Measurements from ENCODE around the gene REXO5. TPM values are rescaled to one million over a fixed set of nuclear protein-coding genes. Genes with fewer than 3 reads are reported as not detected.
"Not testable (repeated sequence)": the region's sequence is repeated elsewhere in the genome, so short reads cannot be mapped to it uniquely, and the experiment has no call there.

REXO5 gene
- total and polyA plus RNA-seq, 8 donors, result 2.9 to 16.3 (median 11.9) TPM

GRCh38 chr16:20763461-20764232 lies 42.7 kb upstream of the REXO5 start, which contains the start of gene ACSM3:
TSS of gene ACSM3 (plus strand) at chr16:20764014. CDS start at chr16:20770035, 6,021 bp downstream.
- no peak for TF ChIP-seq CTCF (IDR thresholded peaks at IDR 0.05)
- no peaks in the 10 kb centered on the region for H3K9me3 ChIP-seq
- no peaks in the 10 kb centered on the region for H3K27me3 ChIP-seq
- peaks cover 0 to 3% of the 10 kb centered on the region in 2 donors for H3K4me1 ChIP-seq
- peak in 3 of 4 donors; percentile 55 to 87 (median 81) for DNase-seq
- no peaks in the 10 kb centered on the region for H3K36me3 ChIP-seq
- intact Hi-C loops (cut with DNase I), result no loop called here
- H3K4me3 ChIP-seq, result peak within 1 kb of the TSS; percentile 24 to 41
- H3K27ac ChIP-seq, result peak within 1 kb of the TSS; percentile 81 to 88
- peak; percentile 99 for ATAC-seq

- H3K4me1 ChIP-seq; H3K9me3 ChIP-seq; H3K27me3 ChIP-seq; intact Hi-C loops (cut with DNase I); H3K36me3 ChIP-seq: not testable (repeated sequence)
- ATAC-seq (peak; percentile 63), DNase-seq (peak in 1 of 4 donors; percentile 40)
- Histone ChIP-seq H3K27ac (peak overlapping the region; percentile 81 to 88), H3K4me3 (peak overlapping the region in 1 of 2 donors; percentile 2)
These were observed 41.9 kb upstream of the REXO5 start for GRCh38 chr16:20764448-20764847.

- intact Hi-C loops (cut with DNase I), result no loop called here
- Histone ChIP-seq H3K4me3 (no peak overlapping the region), H3K27ac (no peak overlapping the region), H3K36me3 (no peaks in the 10 kb centered on the region), H3K4me1 (peaks cover 0 to 3% of the 10 kb centered on the region in 2 donors), H3K27me3 (no peaks in the 10 kb centered on the region), H3K9me3 (no peaks in the 10 kb centered on the region)
- ATAC-seq, result no peak
- TF ChIP-seq CTCF (IDR thresholded peaks at IDR 0.05), result no peak
- DNase-seq, result no peak
These were observed 40.6 kb upstream of the REXO5 start for GRCh38 chr16:20765732-20766131.

DNA sequence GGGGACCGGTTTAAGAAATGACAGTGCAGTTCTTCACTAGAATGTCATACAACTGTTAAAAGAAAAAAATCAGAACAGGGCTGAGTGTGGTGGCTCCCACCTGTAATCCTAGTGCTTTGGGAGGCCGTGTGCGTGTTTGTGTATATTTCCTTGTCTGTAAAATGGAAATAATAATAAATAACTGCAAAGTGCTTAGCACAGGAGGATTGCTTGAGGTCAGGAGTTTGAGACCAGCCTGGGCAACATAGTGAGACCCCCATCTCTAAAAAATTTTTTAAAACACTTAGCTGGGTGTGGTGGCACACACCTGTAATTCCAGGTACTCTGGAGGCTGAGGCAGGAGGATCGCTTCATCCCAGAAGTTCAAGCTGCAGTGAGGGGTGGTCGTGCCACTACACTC lies 40.0 kb upstream of the REXO5 start:
- no peaks in the 10 kb centered on the region for H3K36me3 ChIP-seq
- no peaks in the 10 kb centered on the region for H3K9me3 ChIP-seq
- H3K4me3 ChIP-seq, result no peak overlapping the region
- TF ChIP-seq CTCF (IDR thresholded peaks at IDR 0.05), result no peak
- peaks cover 0 to 3% of the 10 kb centered on the region in 2 donors for H3K4me1 ChIP-seq
- DNase-seq (no peak), ATAC-seq (no peak)
- no peaks in the 10 kb centered on the region for H3K27me3 ChIP-seq
- intact Hi-C loops (cut with DNase I), result no loop called here
- H3K27ac ChIP-seq, result no peak overlapping the region

GRCh38 chr16:20767577-20767976 lies 38.8 kb upstream of the REXO5 start:
- no peaks in the 10 kb centered on the region for H3K36me3 ChIP-seq
- ATAC-seq (no peak), DNase-seq (no peak)
- intact Hi-C loops (cut with DNase I), result no loop called here
- peaks cover 0 to 3% of the 10 kb centered on the region in 2 donors for H3K4me1 ChIP-seq
- no peaks in the 10 kb centered on the region for H3K27me3 ChIP-seq
- TF ChIP-seq CTCF (IDR thresholded peaks at IDR 0.05), result no peak
- H3K4me3 ChIP-seq, result no peak overlapping the region
- no peak overlapping the region for H3K27ac ChIP-seq
- H3K9me3 ChIP-seq, result no peaks in the 10 kb centered on the region

Data from left lung (tissue), 10 donors.